ENCODE data around the gene LMO2.
A peak's percentile ranks its signal among the peaks of the same experiment; 100 is the strongest.

DNA sequence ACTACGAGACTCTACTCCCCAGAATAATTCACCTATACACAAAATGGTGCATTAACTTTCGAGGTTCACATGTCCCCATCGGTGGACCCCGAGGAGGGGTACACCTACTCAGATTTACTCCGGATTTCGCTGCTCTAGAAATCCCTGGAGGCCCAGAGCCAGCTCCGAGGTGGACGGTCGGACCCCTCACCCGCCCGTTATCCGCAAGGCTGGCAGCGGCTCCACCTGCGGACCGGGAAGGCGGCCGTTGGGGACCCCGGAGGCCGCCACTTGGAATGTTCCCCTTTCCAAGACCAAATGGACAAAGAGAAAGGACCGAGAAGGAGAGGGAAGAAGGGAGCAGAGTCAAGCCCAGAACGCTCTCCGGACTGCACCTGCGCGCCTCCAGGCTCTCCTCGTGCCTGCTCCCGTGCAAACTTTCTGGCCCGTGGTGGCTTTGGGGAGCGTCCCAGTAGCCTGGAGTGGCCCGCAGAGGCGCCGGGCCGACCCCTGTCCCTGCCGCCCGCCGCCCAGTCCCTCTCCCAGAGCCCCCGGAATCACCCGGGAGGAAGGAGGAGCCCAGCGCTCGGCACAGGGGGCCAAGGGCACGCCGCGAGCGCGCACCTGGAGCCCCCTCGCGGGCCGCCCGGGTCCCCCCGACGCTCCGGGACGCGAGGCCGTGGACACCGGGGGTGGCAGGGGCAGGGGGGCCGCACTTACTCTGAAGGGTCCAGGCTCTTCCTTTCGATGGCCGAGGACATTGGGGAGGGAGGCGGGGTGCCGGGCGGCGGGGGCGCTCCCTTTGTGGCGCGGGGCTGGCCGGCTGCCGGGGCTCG lies 23.0 kb downstream of the LMO2 start:
- TF ChIP-seq CTCF (IDR thresholded peaks at IDR 0.05; ENCODE audit: extremely low read depth in 1 of 2, insufficient read depth in 1 of 2, low read depth in 1 of 2, low read length in 2 of 2) (no peak), MYC (IDR thresholded peaks at IDR 0.05; ENCODE audit: low read depth, low read length) (no peak), EZH2 (IDR thresholded peaks at IDR 0.05; ENCODE audit: borderline replicate concordance, low read depth, low read length, severe bottlenecking) (peak; percentile 55), POLR2A (IDR thresholded peaks at IDR 0.05; ENCODE audit: low read depth, low read length) (no peak), FOS (IDR thresholded peaks at IDR 0.05; ENCODE audit: borderline replicate concordance, insufficient read depth, low read length) (no peak), GATA2 (IDR thresholded peaks at IDR 0.05; ENCODE audit: insufficient read depth, insufficient read length, low read depth, low read length) (no peak), POLR2AphosphoS5 (IDR thresholded peaks at IDR 0.05; ENCODE audit: insufficient read depth, low read depth, low read length) (no peak), MAX (IDR thresholded peaks at IDR 0.05; ENCODE audit: insufficient read depth, insufficient read length) (no peak)

All from endothelial cell of umbilical vein (primary cell).